ENCODE results near the gene SH3BP1. TPM values are rescaled to one million over a fixed set of nuclear protein-coding genes. Genes with fewer than 3 reads are reported as not detected.
A peak's percentile ranks its signal among the peaks of the same experiment; 100 is the strongest.

The SH3BP1 gene
- total and polyA plus RNA-seq, 2 of the 13 experiments (the other 11 are each of a cell fraction or from before 2014, with no cell fraction given), result 8.4 to 18.5 TPM

GRCh38 chr22:37609240-37610152 is 30.0 kb upstream of the SH3BP1 start (continued):
- TF ChIP-seq, protein P1, sequence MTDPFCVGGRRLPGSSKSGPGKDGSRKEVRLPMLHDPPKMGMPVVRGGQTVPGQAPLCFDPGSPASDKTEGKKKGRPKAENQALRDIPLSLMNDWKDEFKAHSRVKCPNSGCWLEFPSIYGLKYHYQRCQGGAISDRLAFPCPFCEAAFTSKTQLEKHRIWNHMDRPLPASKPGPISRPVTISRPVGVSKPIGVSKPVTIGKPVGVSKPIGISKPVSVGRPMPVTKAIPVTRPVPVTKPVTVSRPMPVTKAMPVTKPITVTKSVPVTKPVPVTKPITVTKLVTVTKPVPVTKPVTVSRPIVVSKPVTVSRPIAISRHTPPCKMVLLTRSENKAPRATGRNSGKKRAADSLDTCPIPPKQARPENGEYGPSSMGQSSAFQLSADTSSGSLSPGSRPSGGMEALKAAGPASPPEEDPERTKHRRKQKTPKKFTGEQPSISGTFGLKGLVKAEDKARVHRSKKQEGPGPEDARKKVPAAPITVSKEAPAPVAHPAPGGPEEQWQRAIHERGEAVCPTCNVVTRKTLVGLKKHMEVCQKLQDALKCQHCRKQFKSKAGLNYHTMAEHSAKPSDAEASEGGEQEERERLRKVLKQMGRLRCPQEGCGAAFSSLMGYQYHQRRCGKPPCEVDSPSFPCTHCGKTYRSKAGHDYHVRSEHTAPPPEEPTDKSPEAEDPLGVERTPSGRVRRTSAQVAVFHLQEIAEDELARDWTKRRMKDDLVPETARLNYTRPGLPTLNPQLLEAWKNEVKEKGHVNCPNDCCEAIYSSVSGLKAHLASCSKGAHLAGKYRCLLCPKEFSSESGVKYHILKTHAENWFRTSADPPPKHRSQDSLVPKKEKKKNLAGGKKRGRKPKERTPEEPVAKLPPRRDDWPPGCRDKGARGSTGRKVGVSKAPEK (CRISPR knock-in tag; IDR thresholded peaks at IDR 0.05; ENCODE audit: borderline replicate concordance), result no peak
- TF ChIP-seq ZNF605 (CRISPR knock-in tag; IDR thresholded peaks at IDR 0.05) (no peak), EZH2 (conservative IDR thresholded peaks at IDR 0.05; ENCODE audit: low read depth, low read length) (no peak), THAP11 (CRISPR knock-in tag; IDR thresholded peaks at IDR 0.05) (0 out of 2 replicates have a peak, but pooled peaks have one; percentile 13), ZNF501 (CRISPR knock-in tag; IDR thresholded peaks at IDR 0.05) (no peak), ZNF451 (CRISPR knock-in tag; IDR thresholded peaks at IDR 0.05) (no peak), XRCC5 (optimal IDR thresholded peaks at IDR 0.05; ENCODE audit: low read length) (peak; percentile 15), ZNF878 (CRISPR knock-in tag; IDR thresholded peaks at IDR 0.05) (0 out of 2 replicates have a peak, but pooled peaks have one; percentile 33), MEIS1 (CRISPR knock-in tag; IDR thresholded peaks at IDR 0.05; ENCODE audit: borderline replicate concordance) (0 out of 2 replicates have a peak, but pooled peaks have one; percentile 51), TAF1 (CRISPR knock-in tag; IDR thresholded peaks at IDR 0.05) (peak; percentile 38; the same call in 1 of the 2 replicates), ZNF607 (CRISPR knock-in tag; IDR thresholded peaks at IDR 0.05; ENCODE audit: borderline replicate concordance) (no peak), TBX3 (IDR thresholded peaks at IDR 0.05; ENCODE audit: borderline replicate concordance) (no peak), ZNF124 (CRISPR knock-in tag; IDR thresholded peaks at IDR 0.05) (no peak), NR2C2 (CRISPR knock-in tag; IDR thresholded peaks at IDR 0.05; ENCODE audit: borderline replicate concordance) (0 out of 2 replicates have a peak, but pooled peaks have one; percentile 32), CHD2 (IDR thresholded peaks at IDR 0.05; ENCODE audit: low read depth, low read length) (no peak), ZNF136 (CRISPR knock-in tag; IDR thresholded peaks at IDR 0.05; ENCODE audit: low read depth) (peak; percentile 52; the same call in 1 of the 2 replicates), MAFF (IDR thresholded peaks at IDR 0.05; ENCODE audit: low read depth, low read length) (no peak)
- TF ChIP-seq, protein P2, sequence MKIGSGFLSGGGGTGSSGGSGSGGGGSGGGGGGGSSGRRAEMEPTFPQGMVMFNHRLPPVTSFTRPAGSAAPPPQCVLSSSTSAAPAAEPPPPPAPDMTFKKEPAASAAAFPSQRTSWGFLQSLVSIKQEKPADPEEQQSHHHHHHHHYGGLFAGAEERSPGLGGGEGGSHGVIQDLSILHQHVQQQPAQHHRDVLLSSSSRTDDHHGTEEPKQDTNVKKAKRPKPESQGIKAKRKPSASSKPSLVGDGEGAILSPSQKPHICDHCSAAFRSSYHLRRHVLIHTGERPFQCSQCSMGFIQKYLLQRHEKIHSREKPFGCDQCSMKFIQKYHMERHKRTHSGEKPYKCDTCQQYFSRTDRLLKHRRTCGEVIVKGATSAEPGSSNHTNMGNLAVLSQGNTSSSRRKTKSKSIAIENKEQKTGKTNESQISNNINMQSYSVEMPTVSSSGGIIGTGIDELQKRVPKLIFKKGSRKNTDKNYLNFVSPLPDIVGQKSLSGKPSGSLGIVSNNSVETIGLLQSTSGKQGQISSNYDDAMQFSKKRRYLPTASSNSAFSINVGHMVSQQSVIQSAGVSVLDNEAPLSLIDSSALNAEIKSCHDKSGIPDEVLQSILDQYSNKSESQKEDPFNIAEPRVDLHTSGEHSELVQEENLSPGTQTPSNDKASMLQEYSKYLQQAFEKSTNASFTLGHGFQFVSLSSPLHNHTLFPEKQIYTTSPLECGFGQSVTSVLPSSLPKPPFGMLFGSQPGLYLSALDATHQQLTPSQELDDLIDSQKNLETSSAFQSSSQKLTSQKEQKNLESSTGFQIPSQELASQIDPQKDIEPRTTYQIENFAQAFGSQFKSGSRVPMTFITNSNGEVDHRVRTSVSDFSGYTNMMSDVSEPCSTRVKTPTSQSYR (CRISPR knock-in tag; IDR thresholded peaks at IDR 0.05; ENCODE audit: borderline replicate concordance), result peak; percentile 93
- TF ChIP-seq, protein P3, sequence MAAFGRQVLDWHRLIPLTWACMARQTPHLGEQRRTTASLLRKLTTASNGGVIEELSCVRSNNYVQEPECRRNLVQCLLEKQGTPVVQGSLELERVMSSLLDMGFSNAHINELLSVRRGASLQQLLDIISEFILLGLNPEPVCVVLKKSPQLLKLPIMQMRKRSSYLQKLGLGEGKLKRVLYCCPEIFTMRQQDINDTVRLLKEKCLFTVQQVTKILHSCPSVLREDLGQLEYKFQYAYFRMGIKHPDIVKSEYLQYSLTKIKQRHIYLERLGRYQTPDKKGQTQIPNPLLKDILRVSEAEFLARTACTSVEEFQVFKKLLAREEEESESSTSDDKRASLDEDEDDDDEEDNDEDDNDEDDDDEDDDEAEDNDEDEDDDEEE (CRISPR knock-in tag; IDR thresholded peaks at IDR 0.05), result 0 out of 2 replicates have a peak, but pooled peaks have one; percentile 55

Data from HepG2 (cell line).